GM18517 (cell line): ENCODE results near the gene METRN.
"Not testable (repeated sequence)": the region's sequence is repeated elsewhere in the genome, so short reads cannot be mapped to it uniquely, and the experiment has no call there.

Source experiments
- ATAC-seq: cut with Tn5 transposase; IDR thresholded peaks from one replicate; pipeline ENCODE4 v1.9.1; 2021; ENCODE audit warnings: mild to moderate bottlenecking, moderate library complexity; ENCODE audit not compliant: unreplicated experiment

Gene METRN

GRCh38 chr16:754121-754607, 39.2 kb downstream of the METRN start:
- not testable (repeated sequence) for ATAC-seq

- no peak for ATAC-seq
These were observed 39.7 kb downstream of the METRN start for GRCh38 chr16:754656-755055.

- no peak for ATAC-seq
These were observed 41.5 kb downstream of the METRN start for GRCh38 chr16:756428-756827.

- ATAC-seq, result no peak
These were observed 44.4 kb downstream of the METRN start for GRCh38 chr16:759110-759910.

GRCh38 chr16:760065-760464, 45.1 kb downstream of the METRN start:
- no peak for ATAC-seq

- ATAC-seq, result no peak
These were observed 45.8 kb downstream of the METRN start, which contains the start of gene MSLN for GRCh38 chr16:760545-761343. MSLN (plus strand) TSS chr16:760734; CDS start chr16:762681, 1,947 bp downstream.

GRCh38 chr16:761625-762513, 47.0 kb downstream of the METRN start:
- ATAC-seq, result no peak

- no peak for ATAC-seq
These were observed 47.8 kb downstream of the METRN start for GRCh38 chr16:762595-763268.

- ATAC-seq, result no peak
These were observed 48.7 kb downstream of the METRN start for GRCh38 chr16:763369-764183.

GRCh38 chr16:764184-764750, 49.3 kb downstream of the METRN start:
- ATAC-seq, result no peak

GRCh38 chr16:764848-765487, 50.0 kb downstream of the METRN start:
- no peak for ATAC-seq

GRCh38 chr16:765488-765865, 50.6 kb downstream of the METRN start:
- no peak for ATAC-seq

- ATAC-seq, result no peak
These were observed 51.3 kb downstream of the METRN start for GRCh38 chr16:766008-766819.

GRCh38 chr16:766820-767640, 52.1 kb downstream of the METRN start:
- no peak for ATAC-seq

GRCh38 chr16:767743-768235, 52.9 kb downstream of the METRN start:
- ATAC-seq, result no peak

GRCh38 chr16:768428-768827, 53.5 kb downstream of the METRN start:
- no peak for ATAC-seq
